NCI-H774 (cell line): ENCODE results near the gene KIAA0040.
"Not testable (repeated sequence)": the region's sequence is repeated elsewhere in the genome, so short reads cannot be mapped to it uniquely, and the experiment has no call there.

Source experiments
- DNase-seq: peaks from one replicate; lab custom pipeline; 2025; lab: John Stamatoyannopoulos, UW

Gene KIAA0040

GRCh38 chr1:175137369-175137768, 55.2 kb downstream of the KIAA0040 start:
- DNase-seq = no peak

- no peak for DNase-seq
These were observed 56.3 kb downstream of the KIAA0040 start for GRCh38 chr1:175136246-175136645.

GRCh38 chr1:175134500-175134899, 58.1 kb downstream of the KIAA0040 start:
- DNase-seq = no peak

GRCh38 chr1:175133673-175134435, 58.7 kb downstream of the KIAA0040 start:
- DNase-seq = no peak

- DNase-seq = no peak
These were observed 60.1 kb downstream of the KIAA0040 start for GRCh38 chr1:175132436-175132835.

GRCh38 chr1:175131095-175131494, 61.5 kb downstream of the KIAA0040 start:
- no peak for DNase-seq

- DNase-seq = no peak
These were observed 61.9 kb downstream of the KIAA0040 start for GRCh38 chr1:175130649-175131045.

GRCh38 chr1:175129997-175130648, 62.5 kb downstream of the KIAA0040 start:
- DNase-seq = no peak

- DNase-seq = no peak
These were observed 63.0 kb downstream of the KIAA0040 start for GRCh38 chr1:175129644-175129996.

- no peak for DNase-seq
These were observed 63.4 kb downstream of the KIAA0040 start for GRCh38 chr1:175129182-175129581.

GRCh38 chr1:175128523-175128922, 64.1 kb downstream of the KIAA0040 start:
- DNase-seq = no peak

- no peak for DNase-seq
These were observed 65.0 kb downstream of the KIAA0040 start for GRCh38 chr1:175127565-175127964.

GRCh38 chr1:175126347-175126746, 66.2 kb downstream of the KIAA0040 start:
- DNase-seq = no peak

- DNase-seq = no peak
These were observed 67.7 kb downstream of the KIAA0040 start for GRCh38 chr1:175124861-175125260.

- DNase-seq = no peak
These were observed 72.1 kb downstream of the KIAA0040 start for GRCh38 chr1:175120511-175120910.

- no peak for DNase-seq
These were observed 73.9 kb downstream of the KIAA0040 start for GRCh38 chr1:175118375-175119367.

GRCh38 chr1:175116903-175117302, 75.7 kb downstream of the KIAA0040 start:
- no peak for DNase-seq

GRCh38 chr1:175116210-175116798, 76.3 kb downstream of the KIAA0040 start:
- no peak for DNase-seq

- no peak for DNase-seq
These were observed 77.6 kb downstream of the KIAA0040 start for GRCh38 chr1:175114996-175115395.

GRCh38 chr1:175108331-175108820, 84.2 kb downstream of the KIAA0040 start:
- DNase-seq = not testable (repeated sequence)
